ENCODE results near the gene MRGPRF. TPM values are rescaled to one million over a fixed set of nuclear protein-coding genes. Genes with fewer than 3 reads are reported as not detected.

Gene MRGPRF
- total and polyA plus RNA-seq, 2 of the 8 experiments (the other 6 are each of a cell fraction or from before 2014, with no cell fraction given) = 7.5 to 11.0 TPM

- TF ChIP-seq CHD7 (IDR thresholded peaks at IDR 0.05; ENCODE audit: insufficient replicate concordance, low read length) = no peak
- no peak for TF ChIP-seq GTF2F1 (IDR thresholded peaks at IDR 0.05; ENCODE audit: borderline replicate concordance, low read depth, low read length)
- TF ChIP-seq CBX5 (IDR thresholded peaks at IDR 0.05; ENCODE audit: low read depth, low read length) = no peak
- TF ChIP-seq RXRA (IDR thresholded peaks at IDR 0.05; ENCODE audit: insufficient read depth, low read depth, low read length) = no peak
- no peak for TF ChIP-seq YY1 (IDR thresholded peaks at IDR 0.05; ENCODE audit: low read depth, low read length)
- no peak for TF ChIP-seq ASH2L (IDR thresholded peaks at IDR 0.05; ENCODE audit: low read length)
- no peak for TF ChIP-seq BCL11A (IDR thresholded peaks at IDR 0.05; ENCODE audit: low read depth in 2 of 2, low read length in 2 of 2)
- no peak for TF ChIP-seq SUZ12 (IDR thresholded peaks at IDR 0.05; ENCODE audit: low read length)
- no peak for TF ChIP-seq MAFK (IDR thresholded peaks at IDR 0.05; ENCODE audit: low read depth, low read length)
Measured at GRCh38 chr11:69005183-69005630, 7.8 kb downstream of the MRGPRF start (continued).

Data from H1 (cell line).